K562 (cell line): Measurements from ENCODE around the gene SLC25A1. TPM values are rescaled to one million over a fixed set of nuclear protein-coding genes. Genes with fewer than 3 reads are reported as not detected.

Experiments
- ATAC-seq: fragments of 200-7000 bp; cut with Tn5 transposase; 3 replicates; pipeline ENCODE4 v1.9.1; 2020; ENCODE audit warnings: moderate library complexity
- BruUV-seq: library from RNA; stranded (reverse); fragments of 400-500 nt; replicated peaks from 2 replicates; lab custom pipeline; 2021; lab: Mats Ljungman, UMichigan
- CTCF ChIA-PET: fragments of 300-600 bp; formaldehyde crosslinking; extraction: SDS; loops from one replicate; lab custom pipeline; 2021; ENCODE audit warnings: low intra/inter-chr PET ratio; lab: Yijun Ruan, JAX
- POLR2A ChIA-PET: fragments of 300-600, 350-650 bp; sonication (Branson Sonifier 250); formaldehyde crosslinking; extraction: SDS; loops from one replicate; lab custom pipeline; 2021; ENCODE audit warnings: antibody characterized with exemption, inconsistent platforms; lab: Yijun Ruan, JAX
- DNase-seq, 4 experiments: peaks; one replicate each; pipeline versions ENCODE4 v3.0.0 to v3.0.0-alpha.2; 2011 to 2018; ENCODE audit warnings: low spot score in 3 of 4, mixed read lengths in 3 of 4; ENCODE audit errors: extremely low read depth in 1 of 4
- FAIRE-seq: peaks from 2 replicates; lab custom pipeline; 2011; peaks lifted over from hg19 to GRCh38; lab: Jason Lieb, UNC
- H2AFZ ChIP-seq: 2 replicates; pipeline ENCODE4 v1.6.0; 2011; ENCODE audit warnings: low read depth, low read length, control low read depth, inconsistent platforms
- H3K27ac ChIP-seq: fragments of 200-600 bp; 3 replicates; pipeline ENCODE4 v1.8.0; 2011; ENCODE audit warnings: low read depth, mild to moderate bottlenecking, control low read depth, inconsistent platforms, low read length, moderate library complexity, mixed read lengths; ENCODE audit errors: extremely low read depth
- H3K27me3 ChIP-seq, 2 experiments: fragments of 300-600 bp in 1 of 2; 2 replicates in 1 of 2; 3 replicates in 1 of 2; pipeline versions ENCODE4 v1.6.0 to v1.8.0; 2011; ENCODE audit warnings: inconsistent platforms in 2 of 2, low read length in 2 of 2, mild to moderate bottlenecking in 1 of 2, mixed read lengths in 1 of 2, moderate library complexity in 1 of 2; ENCODE audit not compliant: control insufficient read depth in 2 of 2, insufficient read depth in 2 of 2
- H3K36me3 ChIP-seq: fragments of 300-600 bp; 3 replicates; pipeline ENCODE4 v1.8.0; 2011; ENCODE audit warnings: mild to moderate bottlenecking, low read length, inconsistent platforms; ENCODE audit not compliant: control insufficient read depth, insufficient read depth
- H3K4me1 ChIP-seq, 2 experiments: fragments of 200-600 bp in 1 of 2; replicated peaks in 1 of 2; 2 replicates in 1 of 2; 3 replicates in 1 of 2; pipeline versions ENCODE4 v1.5.1 to v1.8.0; 2011; ENCODE audit warnings: inconsistent platforms in 2 of 2, low read length in 2 of 2, mild to moderate bottlenecking in 1 of 2, mixed read lengths in 1 of 2, moderate library complexity in 1 of 2; ENCODE audit not compliant: control insufficient read depth in 2 of 2, insufficient read depth in 2 of 2
- H3K4me2 ChIP-seq: 2 replicates; pipeline ENCODE4 v1.6.1; 2011; ENCODE audit warnings: low read length, control low read depth, inconsistent platforms, mixed read lengths; ENCODE audit not compliant: insufficient read depth
- H3K4me3 ChIP-seq: fragments of 200-600 bp; sonication (generic), shearing (Covaris generic); 2 replicates; pipeline ENCODE4 v1.5.1; 2016; ENCODE audit warnings: control low read depth, inconsistent platforms
- H3K79me2 ChIP-seq: fragments of 200-600 bp; 3 replicates; pipeline ENCODE4 v1.8.0; 2011; ENCODE audit warnings: low read length, inconsistent platforms; ENCODE audit not compliant: control insufficient read depth, insufficient read depth
- H3K9ac ChIP-seq, 2 experiments: 2 replicates each; pipeline versions ENCODE4 v1.6.0 to v1.6.1; 2011; ENCODE audit warnings: low read depth in 2 of 2, low read length in 2 of 2, control low read depth in 1 of 2, inconsistent platforms in 1 of 2, mild to moderate bottlenecking in 1 of 2, mixed read lengths in 1 of 2; ENCODE audit not compliant: insufficient read depth in 1 of 2
- H3K9me1 ChIP-seq: one replicate; pipeline ENCODE4 v1.6.0; 2011; ENCODE audit warnings: inconsistent platforms, mild to moderate bottlenecking, low read length, moderate library complexity; ENCODE audit not compliant: control insufficient read depth, insufficient read depth
- H3K9me3 ChIP-seq: replicated peaks from 2 replicates; pipeline ENCODE4 v1.5.1; 2011; ENCODE audit warnings: low read depth, low read length, inconsistent platforms; ENCODE audit not compliant: control insufficient read depth, insufficient read depth
- H4K20me1 ChIP-seq: replicated peaks from 2 replicates; pipeline ENCODE4 v1.6.1; 2011; ENCODE audit warnings: low read length, inconsistent platforms, mixed read lengths; ENCODE audit not compliant: control insufficient read depth, insufficient read depth
- CREB3 ChIP-seq: fragments of 450-650 bp; conservative IDR thresholded peaks from 2 replicates; pipeline ENCODE4 v1.6.1; 2016; ENCODE audit warnings: missing genetic modification characterization, low read depth, mild to moderate bottlenecking, missing compliant biosample characterization, moderate library complexity
- HDAC8 ChIP-seq: fragments of 450-650 bp; IDR thresholded peaks from 2 replicates; pipeline ENCODE4 v1.6.1; 2016; ENCODE audit warnings: mild to moderate bottlenecking, missing genetic modification characterization, moderate library complexity, missing compliant biosample characterization
- NR4A1 ChIP-seq, 2 experiments: fragments of 250-450 bp in 1 of 2; fragments of 450-650 bp in 1 of 2; sonication (Bioruptor Pico) in 1 of 2; IDR thresholded peaks; 2 replicates each; pipeline versions ENCODE4 v1.4.0 to v1.6.1; 2016 to 2020; ENCODE audit warnings: mild to moderate bottlenecking in 2 of 2, missing compliant biosample characterization in 1 of 2, missing genetic modification characterization in 1 of 2, moderate library complexity in 1 of 2
- RAD21 ChIP-seq, 2 experiments: fragments of 250-450 bp in 1 of 2; fragments of 450-650 bp in 1 of 2; sonication (Bioruptor Pico) in 1 of 2; formaldehyde crosslinking in 1 of 2; IDR thresholded peaks in 1 of 2; conservative IDR thresholded peaks in 1 of 2; 2 replicates each; pipeline versions ENCODE4 v1.4.0 to v1.8.0; 2020 to 2022; ENCODE audit warnings: mild to moderate bottlenecking in 2 of 2, moderate library complexity in 1 of 2
- SRSF9 ChIP-seq: fragments of 200-400 bp; formaldehyde crosslinking; IDR thresholded peaks from 2 replicates; pipeline ENCODE4 v1.6.1; 2017; ENCODE audit warnings: low read depth, low read length, borderline replicate concordance
- TCF15 ChIP-seq: fragments of 250-450 bp; sonication (Bioruptor Pico); IDR thresholded peaks from 2 replicates; pipeline ENCODE4 v1.8.0; 2022; ENCODE audit warnings: moderate library complexity, mild to moderate bottlenecking, inconsistent platforms
- TFAM ChIP-seq: fragments of 250-450 bp; sonication (Bioruptor Pico); conservative IDR thresholded peaks from 2 replicates; pipeline ENCODE4 v1.5.0; 2021; ENCODE audit warnings: mild to moderate bottlenecking, moderate library complexity
- ZBTB12 ChIP-seq: fragments of 250-450 bp; sonication (Bioruptor Pico); IDR thresholded peaks from 2 replicates; pipeline ENCODE4 v1.4.0; 2020
- ZBTB49 ChIP-seq: sonication (generic); formaldehyde crosslinking; IDR thresholded peaks from 2 replicates; pipeline ENCODE4 v1.8.0; 2022; ENCODE audit warnings: missing genetic modification reagents, mild to moderate bottlenecking, borderline replicate concordance
- ZBTB5 ChIP-seq: fragments of 450-650 bp; IDR thresholded peaks from 2 replicates; pipeline ENCODE4 v1.6.1; 2017; ENCODE audit warnings: antibody characterized with exemption
- ZNF740 ChIP-seq, 3 experiments: fragments of 200-800 bp in 1 of 3; sonication (Bioruptor generic) in 1 of 3; sonication (generic) in 1 of 3; formaldehyde crosslinking in 1 of 3; IDR thresholded peaks; 2 replicates each; pipeline versions ENCODE4 v1.6.1 to v1.8.0; 2016 to 2022; ENCODE audit warnings: mild to moderate bottlenecking in 2 of 3, missing compliant biosample characterization in 2 of 3, missing genetic modification characterization in 2 of 3, missing genetic modification reagents in 1 of 3
- WGBS: fragments of 100-300 bp; shearing (Covaris generic); methylation state at CpG from one replicate; pipeline ENCODE4 v1.1.6; 2016; ENCODE audit warnings: low coverage, mixed read lengths; ENCODE audit not compliant: insufficient coverage; ENCODE audit errors: missing lambda C conversion rate; 5-methylcytosine and 5-hydroxymethylcytosine counted together
- in situ Hi-C: fragments of 300-500 bp; cut with MboI; formaldehyde crosslinking; loops from 4 replicates; pipeline ENCODE4 v1.15.0; 2018; ENCODE audit warnings: inconsistent platforms, mixed read lengths
- intact Hi-C: fragments of 100-400 bp; cut with micrococcal nuclease; formaldehyde crosslinking; loops from 2 replicates; pipeline ENCODE4 v1.14.2; 2022
- polyA plus RNA-seq, 8 experiments: library from polyadenylated mRNA; depleted of rRNA in 4 of 8; stranded (reverse) in 5 of 8; unstranded in 3 of 8; fragments of >200 nt; fragmentation: Nextera tagmentation in 2 of 8; fragmentation: Illumina TruSeq in 1 of 8; extraction: Ambion mirVana in 2 of 8; extraction: Trizol in 1 of 8; gene quantifications; 2 replicates each; pipeline versions ENCODE4 v1.2.1 to v1.2.3, GENCODE V29; 2011 to 2014; ENCODE audit warnings: inconsistent platforms in 1 of 8, missing spikeins in 1 of 8
- total RNA-seq, 7 experiments: library from RNA; depleted of rRNA in 6 of 7; stranded (reverse); fragments of >200 nt in 6 of 7; fragmentation: Illumina TruSeq in 2 of 7; extraction: Trizol in 2 of 7; gene quantifications; 2 replicates each; pipeline versions ENCODE4 v1.2.1 to v1.2.3, GENCODE V29; 2011 to 2021; ENCODE audit warnings: low replicate concordance in 1 of 7

Gene SLC25A1
- total and polyA plus RNA-seq, 9 of the 15 experiments (the other 6 are each of a cell fraction or from before 2014, with no cell fraction given): 11.0 to 408 (median 110) TPM

GRCh38 chr22:19214078-19214473, 35.5 kb upstream of the SLC25A1 start:
- DNase-seq: peak in 1 of 4 experiments; percentile 38
- in situ Hi-C loops: no loop called here
- intact Hi-C loops: no loop called here
- peaks cover 30 to 37% of the 10 kb centered on the region in 2 experiments for H3K27me3 ChIP-seq
- peaks cover 5% of the 10 kb centered on the region for H3K9me1 ChIP-seq
- H3K4me2 ChIP-seq: no peak overlapping the region
- FAIRE-seq: no peak
- no peaks in the 10 kb centered on the region for H3K79me2 ChIP-seq
- peaks cover 9 to 13% of the 10 kb centered on the region in 2 experiments for H3K4me1 ChIP-seq
- POLR2A ChIA-PET: interaction anchor here (0.6 to 8.7 kb wide), 5 partner anchors 9 to 1021 kb away, joined by 3 to 123 read pairs (median 5); no protein-coding TSS in a partner anchor
- H3K9me3 ChIP-seq: no peaks in the 10 kb centered on the region
- H4K20me1 ChIP-seq: 0 out of 2 replicates have a peak, but pooled peaks cover 3% of the 10 kb centered on the region
- WGBS: 10% methylated on average over 4 of the region's 4 CpGs
- ATAC-seq: no peak
- no peak overlapping the region for H2AFZ ChIP-seq
- no TSS peak for BruUV-seq
- H3K4me3 ChIP-seq: no peak overlapping the region
- no peak overlapping the region for H3K9ac ChIP-seq
- CTCF ChIA-PET: no interaction called here
- H3K36me3 ChIP-seq: no peaks in the 10 kb centered on the region
- H3K27ac ChIP-seq: no peak overlapping the region
- no peak for TF ChIP-seq TFAM (CRISPR knock-in tag)
- TF ChIP-seq TCF15: no peak
- no peak for TF ChIP-seq HDAC8
- TF ChIP-seq ZBTB5: no peak
- 0 out of 2 replicates have a peak, but pooled peaks have one; percentile 27 for TF ChIP-seq ZNF740 (CRISPR knock-in tag; IDR thresholded peaks at IDR 0.05)
- no peak for TF ChIP-seq ZNF740 (tag; IDR thresholded peaks at IDR 0.05)
- TF ChIP-seq ZBTB49: no peak
- no peak for TF ChIP-seq SRSF9
- 0 out of 4 replicates have a peak, but pooled peaks of 1 of the 2 experiments have one; percentile 9 for TF ChIP-seq RAD21 (CRISPR knock-in tag; conservative IDR thresholded peaks at IDR 0.05 in 1 of 2, IDR thresholded peaks at IDR 0.05 in 1 of 2)
- 0 out of 2 replicates have a peak, but pooled peaks have one; percentile 37 for TF ChIP-seq NR4A1 (CRISPR knock-in tag; IDR thresholded peaks at IDR 0.05)
- TF ChIP-seq NR4A1 (tag; IDR thresholded peaks at IDR 0.05): no peak
- no peak for TF ChIP-seq CREB3 (tag)
- no peak for TF ChIP-seq ZBTB12 (CRISPR knock-in tag)
